LNCAP (cell line): Measurements from ENCODE around the gene GPX7.

ENCODE experiments used
- CTCF ChIP-seq: fragments of 450-650 bp; IDR thresholded peaks from 2 replicates; pipeline ENCODE4 v1.5.1; 2017; ENCODE audit warnings: mild to moderate bottlenecking

GPX7 gene

GRCh38 chr1:52601991-52602855 is at the start of gene GPX7:
GPX7 (plus strand) TSS chr1:52602371; CDS start chr1:52602410, 39 bp downstream.
- no peak for TF ChIP-seq CTCF

- TF ChIP-seq CTCF = no peak
These were observed 49.4 kb upstream of the GPX7 start, which contains the start of gene TUT4 for GRCh38 chr1:52552505-52553361. TUT4 (minus strand) TSS chr1:52553092; CDS start chr1:52526280, 26,812 bp downstream.

- no peak for TF ChIP-seq CTCF
These were observed 48.6 kb upstream of the GPX7 start for GRCh38 chr1:52553362-52554266.

- no peak for TF ChIP-seq CTCF
These were observed 47.9 kb upstream of the GPX7 start for GRCh38 chr1:52554267-52554640.

GRCh38 chr1:52554756-52555155 is 47.4 kb upstream of the GPX7 start:
- no peak for TF ChIP-seq CTCF

- no peak for TF ChIP-seq CTCF
These were observed 45.4 kb upstream of the GPX7 start for GRCh38 chr1:52556641-52557360.
